Daoy (cell line): ENCODE measurements around the gene KANSL3. TPM values are rescaled to one million over a fixed set of nuclear protein-coding genes. Genes with fewer than 3 reads are reported as not detected.
A peak's percentile ranks its signal among the peaks of the same experiment; 100 is the strongest.
"Not testable (repeated sequence)": the region's sequence is repeated elsewhere in the genome, so short reads cannot be mapped to it uniquely, and the experiment has no call there.

Experiments
- DNase-seq: peaks from one replicate; pipeline ENCODE4 v3.0.0-alpha.2; 2015; ENCODE audit warnings: low read depth
- total RNA-seq: library from RNA; depleted of rRNA; stranded (reverse); fragments of >200 nt; shearing (Covaris generic); gene quantifications from 2 replicates; pipeline ENCODE4 v1.2.3, GENCODE V29; 2014

Gene KANSL3
- total RNA-seq, 1 experiment from 2014 or later, result 22.1 TPM

- DNase-seq, result no peak
These were observed 17.4 kb upstream of the KANSL3 start for GRCh38 chr2:96655526-96655925.

GRCh38 chr2:96654791-96655190, 16.7 kb upstream of the KANSL3 start:
- not testable (repeated sequence) for DNase-seq

GRCh38 chr2:96651793-96652192, 13.7 kb upstream of the KANSL3 start:
- DNase-seq, result no peak

- no peak for DNase-seq
These were observed 11.2 kb upstream of the KANSL3 start for GRCh38 chr2:96649342-96649741.

- no peak for DNase-seq
These were observed 10.3 kb upstream of the KANSL3 start for GRCh38 chr2:96648306-96648930.

- no peak for DNase-seq
These were observed 9.6 kb upstream of the KANSL3 start for GRCh38 chr2:96647681-96648080.

- peak; percentile 31 for DNase-seq
These were observed 4.7 kb upstream of the KANSL3 start, which contains the start of gene FER1L5 for GRCh38 chr2:96642564-96643360. Gene FER1L5, plus strand, starts transcription at chr2:96642764. Its CDS starts 73 bp downstream, at chr2:96642837.

- DNase-seq, result peak; percentile 93
These were observed 548 bp downstream of the KANSL3 start for GRCh38 chr2:96637385-96638143.

GRCh38 chr2:96636551-96637171, 1.5 kb downstream of the KANSL3 start:
- no peak for DNase-seq

- no peak for DNase-seq
These were observed 4.5 kb downstream of the KANSL3 start for GRCh38 chr2:96633641-96634040.

GRCh38 chr2:96631804-96632435, 6.2 kb downstream of the KANSL3 start:
- peak; percentile 49 for DNase-seq

- no peak for DNase-seq
These were observed 11.6 kb downstream of the KANSL3 start for GRCh38 chr2:96626553-96626942.

GRCh38 chr2:96625571-96626552, 12.2 kb downstream of the KANSL3 start:
- DNase-seq, result no peak

- no peak for DNase-seq
These were observed 15.0 kb downstream of the KANSL3 start for GRCh38 chr2:96623116-96623515.

GRCh38 chr2:96622544-96622943, 15.6 kb downstream of the KANSL3 start:
- DNase-seq, result no peak

- DNase-seq, result no peak
These were observed 19.4 kb downstream of the KANSL3 start for GRCh38 chr2:96618596-96619283.

- DNase-seq, result no peak
These were observed 21.1 kb downstream of the KANSL3 start for GRCh38 chr2:96617012-96617411.

GRCh38 chr2:96616535-96616934, 21.6 kb downstream of the KANSL3 start:
- DNase-seq, result no peak

- no peak for DNase-seq
These were observed 22.0 kb downstream of the KANSL3 start for GRCh38 chr2:96616128-96616527.
